GM18870 (cell line): ENCODE measurements around the gene ARHGEF3.

ENCODE experiments used
- ATAC-seq: cut with Tn5 transposase; IDR thresholded peaks from one replicate; pipeline ENCODE4 v1.9.1; 2021; ENCODE audit warnings: moderate library complexity; ENCODE audit not compliant: unreplicated experiment

ARHGEF3 gene, protein sequence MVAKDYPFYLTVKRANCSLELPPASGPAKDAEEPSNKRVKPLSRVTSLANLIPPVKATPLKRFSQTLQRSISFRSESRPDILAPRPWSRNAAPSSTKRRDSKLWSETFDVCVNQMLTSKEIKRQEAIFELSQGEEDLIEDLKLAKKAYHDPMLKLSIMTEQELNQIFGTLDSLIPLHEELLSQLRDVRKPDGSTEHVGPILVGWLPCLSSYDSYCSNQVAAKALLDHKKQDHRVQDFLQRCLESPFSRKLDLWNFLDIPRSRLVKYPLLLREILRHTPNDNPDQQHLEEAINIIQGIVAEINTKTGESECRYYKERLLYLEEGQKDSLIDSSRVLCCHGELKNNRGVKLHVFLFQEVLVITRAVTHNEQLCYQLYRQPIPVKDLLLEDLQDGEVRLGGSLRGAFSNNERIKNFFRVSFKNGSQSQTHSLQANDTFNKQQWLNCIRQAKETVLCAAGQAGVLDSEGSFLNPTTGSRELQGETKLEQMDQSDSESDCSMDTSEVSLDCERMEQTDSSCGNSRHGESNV

DNA sequence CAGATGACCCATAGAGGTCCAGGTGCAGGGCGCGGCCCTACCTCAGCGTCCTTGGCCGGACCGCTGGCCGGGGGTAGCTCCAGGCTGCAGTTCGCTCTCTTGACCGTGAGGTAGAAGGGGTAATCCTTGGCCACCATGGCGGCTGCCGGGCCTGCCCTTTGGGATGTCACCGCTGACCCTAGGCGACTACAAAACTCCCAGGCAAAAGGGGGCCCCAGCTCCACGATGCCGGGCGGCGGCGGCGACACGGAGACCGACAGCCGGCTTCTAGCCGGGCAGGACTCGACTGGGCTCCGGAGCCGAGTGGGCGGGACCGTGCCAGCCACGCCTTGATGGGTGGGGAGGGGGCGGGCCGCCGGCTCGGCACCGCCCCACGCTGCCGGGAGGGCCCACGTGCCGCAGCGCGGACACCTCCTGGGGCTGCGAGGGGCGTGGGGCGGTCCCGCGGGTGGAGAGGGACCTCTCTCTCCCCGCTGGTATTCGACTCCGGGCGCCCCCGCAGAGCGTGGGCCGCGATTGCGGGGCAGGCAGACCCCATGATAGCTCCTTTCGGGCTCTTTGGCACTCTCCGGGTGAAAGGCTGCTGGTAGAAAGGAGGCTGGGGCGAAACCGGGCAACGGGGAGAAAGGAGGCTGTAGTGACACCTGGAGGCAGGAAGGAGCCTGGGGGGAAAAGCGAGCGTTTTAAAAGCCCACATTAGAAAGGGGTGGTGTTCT is at the start of gene ARHGEF3:
Gene ARHGEF3, minus strand, starts transcription at position 288 of the 716 bp plus-strand sequence. Its CDS starts 151 bp downstream, at position 137.
- peak; percentile 55 for ATAC-seq

DNA sequence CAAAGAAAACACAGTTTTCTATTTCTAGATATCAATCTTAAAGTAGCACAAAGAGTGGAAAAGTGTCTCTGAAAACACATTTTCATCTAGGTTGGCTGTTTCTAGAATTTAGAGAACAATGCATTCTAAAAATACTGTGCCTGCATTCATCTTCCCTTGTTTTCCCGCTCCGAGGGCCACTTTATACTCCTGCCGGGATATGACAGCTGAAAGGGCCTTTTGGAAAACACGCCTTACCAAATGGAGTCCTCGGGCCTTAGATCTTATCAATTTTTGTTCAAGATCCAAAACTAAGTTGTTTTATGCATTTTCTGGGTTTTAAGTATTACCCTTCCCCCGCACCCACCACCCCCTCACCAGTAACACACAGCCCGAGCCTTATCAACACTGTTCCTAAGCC is 47.9 kb upstream of the ARHGEF3 start:
- ATAC-seq: no peak

DNA sequence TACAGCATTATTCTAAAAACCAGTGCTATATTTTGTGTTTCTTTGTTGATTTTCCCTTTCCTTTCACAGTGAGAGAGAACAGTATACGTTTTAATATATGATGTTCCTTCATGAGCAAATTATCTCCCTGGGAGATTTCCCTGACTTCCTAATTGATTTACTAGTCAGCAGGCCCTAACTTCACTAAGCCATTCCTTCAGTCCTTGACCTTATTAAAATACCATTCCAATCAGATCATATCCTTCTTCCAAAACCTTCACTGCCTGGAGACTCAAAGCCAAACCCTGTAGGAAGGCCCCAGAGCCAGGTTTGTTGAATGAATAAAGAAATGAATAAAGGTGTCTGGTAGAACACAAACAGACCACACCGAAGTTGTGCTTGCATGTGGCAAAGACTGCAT is 43.8 kb upstream of the ARHGEF3 start:
- no peak for ATAC-seq

DNA sequence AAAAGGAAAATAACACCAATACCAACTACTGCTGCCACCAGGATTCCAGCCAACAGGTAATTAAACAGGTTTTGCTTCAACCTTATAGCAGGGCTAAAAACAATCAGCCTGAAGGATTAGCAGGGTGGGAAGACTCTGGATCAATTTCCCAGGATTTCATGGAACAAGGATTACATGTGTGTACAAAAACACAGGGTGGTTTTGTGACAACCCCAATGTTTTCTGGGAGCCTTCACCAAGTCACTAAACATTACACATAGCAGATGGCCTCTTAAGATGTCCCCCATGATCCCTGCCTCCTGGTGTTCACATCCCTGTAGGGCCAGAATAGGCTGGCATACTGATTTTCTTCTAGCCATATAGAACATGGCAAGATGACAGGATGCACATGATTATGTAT is 42.8 kb upstream of the ARHGEF3 start:
- no peak for ATAC-seq

DNA sequence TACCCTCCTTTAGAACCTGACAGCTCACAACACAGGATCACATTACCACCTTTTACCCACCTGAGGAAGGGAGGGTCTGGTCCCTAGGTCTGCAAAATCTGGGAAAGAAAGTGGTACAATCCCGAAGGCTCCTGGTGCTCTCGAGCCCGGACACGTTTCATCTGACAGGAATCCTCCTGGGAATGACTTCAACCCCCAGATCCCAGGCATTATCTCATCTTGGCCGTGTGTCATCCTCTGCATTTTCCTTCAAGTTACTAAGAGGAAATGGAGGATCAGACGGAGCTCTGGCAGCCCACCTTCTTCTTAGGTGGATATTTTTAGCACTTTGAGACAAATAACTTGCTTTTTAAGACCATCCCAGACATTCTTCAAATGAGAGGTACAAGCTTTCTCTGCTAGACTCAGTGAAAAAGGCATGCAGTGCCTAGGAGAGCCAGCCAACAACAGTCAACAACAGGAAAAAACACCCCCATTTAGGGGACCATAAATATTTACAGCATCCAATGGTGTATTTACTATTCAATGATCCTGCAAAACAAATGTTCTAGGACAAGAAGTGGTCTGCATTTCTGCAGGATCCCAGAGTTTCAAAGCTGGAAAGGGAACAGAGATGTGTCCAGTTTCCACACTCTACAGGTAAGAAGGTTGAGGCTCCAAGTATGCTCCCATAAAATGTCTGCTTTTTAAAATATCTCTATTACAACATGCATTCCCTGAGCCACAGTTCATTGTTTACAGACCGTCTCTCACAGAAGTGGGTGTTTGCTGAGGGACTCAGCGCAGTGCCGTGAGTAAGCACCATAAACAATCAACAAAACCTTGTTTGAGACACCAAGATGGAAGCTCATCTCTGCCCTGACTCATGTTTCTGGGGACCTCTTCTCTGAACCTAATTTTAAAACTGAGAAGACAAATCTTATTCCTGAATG is 38.3 kb upstream of the ARHGEF3 start:
- ATAC-seq: no peak

DNA sequence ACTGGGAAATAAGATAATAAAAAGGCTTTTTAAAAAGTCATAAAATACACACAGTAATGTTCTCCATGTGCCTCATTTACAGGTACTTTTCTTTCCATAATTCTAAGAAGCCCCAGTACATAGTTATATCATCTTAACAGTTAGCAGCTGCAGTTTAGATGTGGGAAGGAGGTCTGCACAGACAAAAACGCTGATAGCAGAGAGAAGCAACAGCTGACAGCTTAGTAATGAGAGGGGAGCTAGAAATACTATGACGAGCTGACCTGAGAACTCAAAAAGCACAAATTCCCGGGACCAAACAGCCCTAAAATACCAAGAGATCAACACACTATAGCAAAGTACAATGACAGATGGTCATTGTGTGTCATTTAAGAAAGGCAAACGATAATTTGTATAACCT is 36.7 kb upstream of the ARHGEF3 start:
- no peak for ATAC-seq

DNA sequence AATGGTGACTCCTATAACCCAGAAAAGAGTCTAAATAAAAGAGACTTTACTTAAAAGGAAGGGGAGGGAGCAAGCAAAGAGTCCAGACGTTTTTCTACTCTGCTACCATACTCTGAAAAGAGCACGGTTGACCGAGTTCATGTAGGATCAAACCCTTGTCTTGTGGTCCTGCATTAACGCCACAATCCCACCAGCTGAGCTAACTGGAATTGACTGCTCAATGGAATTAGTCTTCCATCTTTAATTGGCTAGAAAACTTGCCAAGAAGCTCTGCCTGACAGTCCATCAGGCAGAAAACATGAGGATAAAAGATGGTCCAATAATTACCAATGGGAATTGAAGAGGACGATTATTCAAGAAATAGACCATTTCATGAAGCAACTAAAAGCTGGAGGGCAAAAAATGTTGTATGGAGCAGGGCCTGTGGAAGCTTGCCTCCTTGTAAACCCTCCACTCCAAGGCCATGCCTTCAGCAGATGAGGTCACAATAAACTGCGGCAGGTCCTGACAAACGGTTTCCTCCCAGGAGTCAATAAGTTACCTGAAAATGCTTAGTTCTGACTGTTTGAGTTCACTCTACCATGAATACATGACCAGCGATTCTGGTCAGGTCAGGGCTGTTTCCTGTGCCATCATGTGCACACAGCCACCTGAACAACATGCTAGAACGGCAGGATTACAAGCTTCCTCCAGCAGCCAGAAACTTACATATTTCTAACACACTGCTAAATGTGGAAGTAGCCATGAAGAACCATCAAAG is 35.6 kb upstream of the ARHGEF3 start:
- peak; percentile 55 for ATAC-seq

DNA sequence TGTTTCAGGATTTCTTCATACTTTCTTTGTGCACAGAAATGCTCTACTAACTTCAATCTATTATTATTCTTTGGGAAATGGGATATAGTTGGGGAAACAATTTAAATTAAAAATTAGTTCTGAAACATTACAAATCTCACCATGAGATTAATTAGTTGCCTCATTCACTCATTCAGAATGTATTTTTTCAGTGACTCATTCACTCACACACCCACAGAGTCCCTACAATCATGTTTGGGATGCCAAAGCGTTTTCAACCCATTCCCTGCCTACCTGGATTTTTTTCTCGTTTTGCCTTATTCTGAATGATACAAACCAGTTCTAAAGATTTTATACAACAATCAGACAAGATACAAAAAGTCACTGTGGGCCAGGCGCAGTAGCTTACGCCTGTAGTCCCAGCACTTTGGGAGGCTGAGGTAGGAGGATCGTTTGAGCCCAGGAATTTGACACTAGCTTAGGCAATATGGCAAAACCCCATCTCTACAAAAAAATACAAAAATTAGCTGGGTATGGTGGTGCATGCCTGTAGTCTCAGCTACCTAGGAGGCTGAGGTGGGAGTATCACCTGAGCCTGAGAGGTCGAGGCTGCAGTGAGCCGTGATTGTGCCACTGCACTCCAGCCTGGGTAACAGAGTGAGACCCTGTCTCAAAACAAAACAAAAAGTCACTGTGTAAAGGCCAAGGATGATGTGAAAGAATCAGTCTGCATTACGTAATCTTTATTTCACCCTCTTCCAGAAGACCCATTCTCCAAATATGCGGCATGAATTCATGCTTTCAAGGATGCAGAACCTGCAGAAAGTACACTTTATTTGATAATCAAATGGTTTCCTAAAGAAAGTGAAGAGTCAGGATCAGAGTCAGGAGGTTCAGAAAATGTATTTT is 34.8 kb upstream of the ARHGEF3 start:
- no peak for ATAC-seq

DNA sequence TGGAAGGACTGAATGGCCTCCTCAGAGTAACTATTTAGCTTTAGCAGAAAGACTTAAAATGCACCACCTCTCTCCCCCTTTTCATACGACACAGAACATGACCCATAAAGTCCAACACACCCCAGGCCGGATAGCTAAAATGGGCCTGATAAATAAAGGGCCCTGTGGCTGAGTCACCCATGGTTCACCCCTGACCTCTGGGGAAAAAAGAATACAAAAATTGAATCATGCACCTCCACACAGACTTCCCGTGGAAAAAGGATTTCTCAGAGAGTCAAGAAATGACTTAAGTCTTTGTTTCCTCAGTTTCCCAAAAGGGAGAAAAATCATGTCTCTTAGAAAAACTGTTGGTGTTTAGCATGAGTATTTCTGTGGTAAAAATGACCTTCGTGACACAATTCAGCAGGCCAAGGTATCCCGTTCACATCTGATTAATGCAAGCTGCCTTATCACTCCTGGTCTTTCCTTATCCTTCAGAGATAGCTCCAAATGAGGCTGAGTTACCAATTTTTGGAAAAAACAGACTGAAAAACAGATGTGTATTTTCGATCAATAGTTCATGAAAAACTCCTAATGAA is 34.0 kb upstream of the ARHGEF3 start:
- no peak for ATAC-seq

DNA sequence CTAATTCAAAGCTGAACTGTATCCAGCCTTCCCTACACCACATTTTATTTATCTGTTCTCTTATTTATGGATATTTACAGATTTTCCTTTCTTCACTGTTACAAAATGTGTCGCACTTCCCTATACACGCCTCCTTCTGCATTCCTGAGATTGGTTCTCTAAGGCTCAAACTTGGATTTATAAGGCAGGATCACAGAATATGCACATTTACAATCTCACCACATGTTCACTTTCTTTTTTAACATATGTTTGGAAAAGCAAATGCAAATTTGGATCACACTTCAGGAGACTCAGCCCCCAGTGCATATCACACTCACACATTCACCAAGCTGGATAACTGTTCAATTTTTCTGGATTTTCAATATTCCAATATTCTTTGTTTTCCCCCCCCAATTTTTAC is 31.8 kb upstream of the ARHGEF3 start:
- ATAC-seq: no peak

DNA sequence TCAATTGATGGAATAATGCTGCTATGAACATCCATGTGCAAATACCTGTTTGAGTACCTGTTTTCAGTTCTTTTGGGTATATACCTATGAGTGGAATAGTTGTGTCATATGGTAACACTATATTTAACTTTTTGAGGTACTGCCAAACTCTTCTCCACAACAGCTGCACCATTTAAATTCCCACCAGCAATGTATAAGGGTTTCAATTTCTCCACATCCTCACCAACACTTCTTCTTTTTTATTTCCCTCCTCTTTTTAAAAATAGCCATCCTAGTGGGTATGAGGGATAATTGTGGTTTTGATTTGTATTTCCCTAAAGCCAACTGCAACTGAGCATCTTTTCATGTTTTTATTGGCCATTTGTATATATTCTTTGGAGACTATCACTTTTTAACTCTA is 31.3 kb upstream of the ARHGEF3 start:
- no peak for ATAC-seq

DNA sequence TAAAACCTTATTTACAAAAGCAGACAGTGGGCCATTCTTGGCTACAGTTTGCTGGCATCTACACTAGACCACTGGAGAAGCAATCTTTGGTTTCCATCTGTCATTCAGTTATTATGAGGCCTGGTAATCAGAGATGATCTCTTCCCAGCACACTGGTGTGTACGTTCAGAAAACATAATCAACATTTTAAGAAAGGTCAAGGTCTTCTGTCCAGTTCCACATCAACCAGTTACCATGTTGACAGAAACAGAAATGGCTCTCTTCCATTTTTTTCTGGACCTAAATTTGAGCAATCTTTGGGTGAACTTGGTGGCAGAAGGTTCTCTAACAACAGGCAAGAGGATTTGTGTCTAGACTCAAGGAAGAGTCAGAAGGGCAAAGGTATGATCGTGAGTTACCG is 29.8 kb upstream of the ARHGEF3 start:
- no peak for ATAC-seq

DNA sequence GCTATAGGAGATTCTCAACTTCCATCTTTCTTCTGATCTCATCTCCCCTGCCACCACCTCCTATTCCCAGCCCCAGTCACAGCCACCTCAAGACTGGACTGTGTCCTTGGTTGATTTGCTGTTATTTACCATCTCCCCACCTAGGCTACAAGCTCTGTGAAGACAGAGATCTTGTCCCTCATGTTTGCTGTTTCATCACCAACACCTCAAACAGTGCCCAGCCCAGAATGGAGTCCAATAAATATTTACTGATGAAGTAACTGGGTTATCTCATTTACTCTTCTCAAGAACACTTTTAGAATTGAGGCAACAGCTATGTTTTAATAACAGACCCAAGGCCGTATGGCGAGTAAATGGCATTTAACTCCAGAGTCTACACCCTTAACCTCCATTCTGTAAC is 29.1 kb upstream of the ARHGEF3 start:
- ATAC-seq: no peak

DNA sequence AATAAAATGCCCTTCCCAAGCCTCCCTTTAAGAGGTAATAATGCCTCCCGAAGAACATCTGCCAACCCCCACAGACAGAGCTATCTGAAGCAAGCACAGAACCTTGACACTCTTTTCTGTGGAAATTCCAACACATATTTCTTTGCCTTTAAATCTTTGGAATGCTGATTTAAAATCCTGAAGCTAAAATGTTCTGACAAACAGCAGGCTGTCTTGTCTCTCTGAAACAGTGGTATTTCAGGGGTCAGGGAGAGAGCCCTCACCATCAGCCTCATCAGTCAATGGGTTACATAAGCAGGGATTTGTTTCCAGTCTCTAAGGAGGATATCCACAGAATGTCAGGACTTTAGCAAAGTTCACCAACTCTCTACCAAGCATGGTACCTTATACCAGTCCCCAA is 27.8 kb upstream of the ARHGEF3 start:
- no peak for ATAC-seq

DNA sequence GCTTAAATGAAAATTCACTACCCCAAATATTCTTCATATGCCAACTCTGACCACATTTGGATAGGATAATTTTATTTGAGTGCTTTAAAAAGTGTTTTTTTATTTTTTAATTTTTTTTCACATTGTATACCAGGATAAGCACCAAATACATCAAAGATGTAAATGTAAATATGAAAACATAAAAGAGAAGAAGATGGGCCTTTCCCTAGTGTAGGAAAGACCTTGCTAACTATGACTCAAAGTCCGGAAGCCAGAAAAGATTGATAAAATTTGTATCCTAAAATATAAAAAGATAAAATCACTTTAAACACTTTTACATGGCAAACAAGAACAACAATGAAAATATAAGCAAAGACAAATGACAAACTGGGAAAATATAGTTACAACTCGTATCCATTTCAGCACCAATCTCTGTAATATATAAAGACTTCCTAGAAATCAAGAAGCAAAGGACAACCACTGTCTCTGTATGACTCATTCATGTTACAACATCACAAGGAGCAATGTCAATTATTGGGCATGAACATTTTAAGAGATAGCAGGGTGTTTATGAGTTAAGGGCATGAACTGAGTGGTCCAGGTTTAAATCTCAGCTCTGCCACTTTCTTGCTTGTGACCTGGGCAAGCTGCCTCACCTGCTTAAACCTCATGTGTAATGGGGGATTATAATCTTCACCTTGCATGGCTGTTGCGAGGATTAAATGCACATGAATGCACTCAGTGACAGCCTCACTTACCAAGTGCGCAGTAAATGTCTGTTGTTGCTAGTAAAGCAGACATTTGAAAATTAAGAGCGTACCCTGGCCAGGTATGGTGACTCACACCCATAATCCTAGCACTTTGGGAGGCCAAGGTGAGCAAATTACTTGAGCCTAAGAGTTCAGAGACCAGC is 25.3 kb upstream of the ARHGEF3 start:
- ATAC-seq: no peak

DNA sequence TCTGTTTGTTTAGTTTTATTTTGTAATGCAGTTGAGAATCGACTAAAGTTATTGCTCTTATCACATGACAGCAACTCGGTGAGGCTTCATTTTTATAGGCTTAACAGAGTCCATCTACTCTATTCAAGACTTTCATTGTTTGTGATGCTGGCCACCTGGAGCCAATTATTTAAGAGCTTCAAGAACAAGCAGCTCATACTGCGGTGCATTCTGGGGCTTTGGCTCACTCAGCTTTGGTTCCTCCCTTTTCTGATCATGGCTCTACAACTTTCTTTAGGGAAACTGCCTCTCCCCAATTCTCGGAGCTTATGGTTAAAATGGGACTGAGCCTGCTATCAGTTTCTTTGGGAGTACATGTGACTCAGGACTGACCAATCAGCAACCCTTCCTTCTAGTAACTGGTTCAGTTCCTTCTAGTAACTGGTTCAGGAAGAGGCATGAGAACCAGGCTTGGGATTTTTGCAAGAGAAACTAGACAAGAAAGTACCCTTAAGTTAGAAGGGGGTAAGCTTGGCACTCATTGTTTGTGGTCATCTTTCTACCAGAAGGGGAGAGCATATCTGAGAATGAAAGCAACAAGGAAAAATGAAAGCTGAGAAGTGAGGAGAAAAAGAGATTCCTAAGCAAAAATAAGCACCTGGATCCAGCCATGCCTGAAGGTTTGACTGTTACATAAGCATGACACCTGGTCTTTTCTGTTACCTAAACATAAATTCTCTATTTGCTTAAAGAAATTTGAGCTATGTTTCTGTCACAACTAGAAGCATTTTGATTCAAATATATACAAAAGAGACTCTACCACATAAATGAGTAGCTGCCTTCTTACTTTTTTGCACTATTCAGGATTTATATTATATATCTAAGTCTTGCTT is 24.1 kb upstream of the ARHGEF3 start:
- ATAC-seq: no peak
